ENCODE data around the gene AIG1.
"Not testable (repeated sequence)": the region's sequence is repeated elsewhere in the genome, so short reads cannot be mapped to it uniquely, and the experiment has no call there.

Gene AIG1, protein sequence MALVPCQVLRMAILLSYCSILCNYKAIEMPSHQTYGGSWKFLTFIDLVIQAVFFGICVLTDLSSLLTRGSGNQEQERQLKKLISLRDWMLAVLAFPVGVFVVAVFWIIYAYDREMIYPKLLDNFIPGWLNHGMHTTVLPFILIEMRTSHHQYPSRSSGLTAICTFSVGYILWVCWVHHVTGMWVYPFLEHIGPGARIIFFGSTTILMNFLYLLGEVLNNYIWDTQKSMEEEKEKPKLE

GRCh38 chr6:143060806-143061596 is at the start of gene AIG1:
AIG1 (plus strand) TSS chr6:143060889; CDS start chr6:143060926, 37 bp downstream.
- TF ChIP-seq CTCF (IDR thresholded peaks at IDR 0.05; ENCODE audit: low read depth, low read length), result no peak
- no peak for DNase-seq (ENCODE audit: extremely low read depth, low read depth)

DNA sequence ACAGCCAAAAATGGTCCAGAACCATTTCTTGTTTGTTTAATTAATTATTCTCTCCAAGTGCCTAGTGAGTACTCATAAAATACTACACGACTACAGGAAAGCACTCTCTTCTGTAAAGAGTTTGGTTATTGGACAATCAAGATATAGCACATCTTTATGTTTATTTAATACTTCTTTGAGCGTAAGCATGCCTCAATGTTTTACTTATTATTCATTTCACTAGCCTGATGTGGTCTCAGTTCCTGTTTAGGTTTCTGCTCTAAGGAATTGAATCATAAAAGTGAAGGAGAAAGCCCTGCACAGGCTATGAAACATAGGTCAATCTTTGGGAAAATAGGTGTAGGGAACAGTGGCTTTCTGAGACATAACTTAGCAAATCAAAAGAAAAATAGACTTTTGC is 45.9 kb upstream of the AIG1 start:
- DNase-seq (ENCODE audit: extremely low read depth, low read depth), result no peak
- no peak for TF ChIP-seq CTCF (IDR thresholded peaks at IDR 0.05; ENCODE audit: low read depth, low read length)

GRCh38 chr6:143015300-143015706 is 45.4 kb upstream of the AIG1 start:
- no peak for TF ChIP-seq CTCF (IDR thresholded peaks at IDR 0.05; ENCODE audit: low read depth, low read length)
- DNase-seq (ENCODE audit: extremely low read depth, low read depth), result no peak

GRCh38 chr6:143018955-143019354 is 41.7 kb upstream of the AIG1 start:
- no peak for TF ChIP-seq CTCF (IDR thresholded peaks at IDR 0.05; ENCODE audit: low read depth, low read length)
- DNase-seq (ENCODE audit: extremely low read depth, low read depth), result no peak

DNA sequence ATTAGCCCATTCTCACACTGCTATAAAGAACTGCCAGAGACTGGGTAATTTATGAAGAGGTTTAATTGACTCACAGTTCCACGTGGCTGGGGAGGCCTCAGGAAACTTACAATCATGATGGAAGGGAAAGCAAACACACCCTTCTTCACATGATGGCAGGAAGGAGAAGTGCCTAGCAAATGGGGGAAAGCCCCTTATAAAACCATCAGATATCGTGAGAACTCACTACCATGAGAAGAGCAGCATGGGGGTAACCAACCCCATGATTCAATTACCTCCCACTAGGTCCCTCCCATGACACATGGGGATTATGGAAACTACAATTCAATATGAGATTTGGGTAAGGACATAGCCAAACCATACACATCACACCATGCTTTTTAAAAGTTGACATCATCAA is 39.8 kb upstream of the AIG1 start:
- DNase-seq (ENCODE audit: extremely low read depth, low read depth), result not testable (repeated sequence)

DNA sequence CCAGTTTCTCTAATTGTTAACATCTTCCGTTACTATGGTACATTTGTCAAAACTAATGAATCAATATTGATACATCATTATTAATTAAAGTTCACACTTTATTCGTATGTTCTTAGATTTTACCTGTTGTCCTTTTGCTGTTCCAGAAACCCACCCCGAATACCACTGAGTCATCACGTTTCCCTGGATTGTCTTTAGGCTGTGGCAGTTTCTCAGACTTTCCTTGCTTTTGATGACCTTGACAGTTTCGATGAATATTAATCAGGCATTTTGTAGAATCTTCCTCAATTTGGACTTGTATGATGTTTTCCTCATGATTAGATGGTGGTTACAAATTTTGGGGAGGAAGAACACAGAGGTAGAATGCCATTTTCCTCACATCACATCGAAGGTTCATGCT is 39.1 kb upstream of the AIG1 start:
- no peak for TF ChIP-seq CTCF (IDR thresholded peaks at IDR 0.05; ENCODE audit: low read depth, low read length)
- DNase-seq (ENCODE audit: extremely low read depth, low read depth), result no peak

- no peak for DNase-seq (ENCODE audit: extremely low read depth, low read depth)
- TF ChIP-seq CTCF (IDR thresholded peaks at IDR 0.05; ENCODE audit: low read depth, low read length), result no peak
These were observed 38.1 kb upstream of the AIG1 start for GRCh38 chr6:143022587-143022986.

All from AG09319 (cell line).